ENCODE data around the gene OLFM3.

OLFM3 gene

GRCh38 chr1:101996825-101997465 is at the start of gene OLFM3:
Gene OLFM3, minus strand, starts transcription at chr1:101996926.
- no peaks in the 10 kb centered on the region for H3K36me3 ChIP-seq (ENCODE audit: control insufficient read depth, insufficient read depth, low read length, severe bottlenecking)
- peaks cover 15% of the 10 kb centered on the region for H3K27me3 ChIP-seq (replicated peaks; ENCODE audit: control insufficient read depth, insufficient read depth, low read length)
- peak; percentile 39 for DNase-seq (ENCODE audit: low read depth)
- H3K4me1 ChIP-seq (ENCODE audit: control insufficient read depth, insufficient read depth, low read length) = no peaks in the 10 kb centered on the region
- H3K4me3 ChIP-seq (ENCODE audit: low read length) = no peak within 1 kb of the TSS
- no peak within 1 kb of the TSS for H3K9ac ChIP-seq (ENCODE audit: low read length)
- H3K9me3 ChIP-seq (ENCODE audit: control insufficient read depth, low read length) = no peaks in the 10 kb centered on the region

DNA sequence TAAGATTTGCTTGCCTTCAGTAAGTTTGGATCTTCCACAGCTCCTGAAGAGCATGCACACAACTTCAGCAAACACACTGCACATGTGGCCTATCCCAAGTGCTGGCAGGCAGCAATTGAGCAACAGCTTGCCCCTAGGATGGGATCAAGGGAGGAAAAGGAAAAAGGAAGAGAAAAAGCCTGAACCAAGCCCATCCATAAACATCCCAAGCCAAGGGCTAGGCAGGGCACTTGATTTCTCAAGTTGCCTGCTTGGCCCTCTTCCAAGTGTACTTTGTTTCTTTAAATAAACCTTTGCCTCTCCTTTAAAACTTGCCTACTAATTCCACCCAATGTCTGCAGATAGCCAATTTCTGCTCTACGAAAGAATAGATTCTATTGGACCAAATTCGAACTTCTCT is 49.0 kb upstream of the OLFM3 start:
- H3K9me3 ChIP-seq (ENCODE audit: control insufficient read depth, low read length) = no peaks in the 10 kb centered on the region
- DNase-seq (ENCODE audit: low read depth) = no peak

GRCh38 chr1:102032534-102032933 is 35.8 kb upstream of the OLFM3 start:
- H3K4me3 ChIP-seq (ENCODE audit: low read length) = no peak overlapping the region
- no peaks in the 10 kb centered on the region for H3K27me3 ChIP-seq (replicated peaks; ENCODE audit: control insufficient read depth, insufficient read depth, low read length)
- DNase-seq (ENCODE audit: low read depth) = no peak
- no peaks in the 10 kb centered on the region for H3K36me3 ChIP-seq (ENCODE audit: control insufficient read depth, insufficient read depth, low read length, severe bottlenecking)
- no peak overlapping the region for H3K9ac ChIP-seq (ENCODE audit: low read length)
- H3K4me1 ChIP-seq (ENCODE audit: control insufficient read depth, insufficient read depth, low read length) = no peaks in the 10 kb centered on the region
- no peaks in the 10 kb centered on the region for H3K9me3 ChIP-seq (ENCODE audit: control insufficient read depth, low read length)

More for the DNA sequence above, 49.0 kb upstream of the OLFM3 start:
- Histone ChIP-seq H3K4me1 (ENCODE audit: control insufficient read depth, insufficient read depth, low read length) (no peaks in the 10 kb centered on the region), H3K9ac (ENCODE audit: low read length) (no peak overlapping the region), H3K36me3 (ENCODE audit: control insufficient read depth, insufficient read depth, low read length, severe bottlenecking) (no peaks in the 10 kb centered on the region), H3K4me3 (ENCODE audit: low read length) (no peak overlapping the region), H3K27me3 (replicated peaks; ENCODE audit: control insufficient read depth, insufficient read depth, low read length) (no peaks in the 10 kb centered on the region)

- no peak overlapping the region for H3K4me3 ChIP-seq (ENCODE audit: low read length)
- peaks cover 16% of the 10 kb centered on the region for H3K9me3 ChIP-seq (ENCODE audit: control insufficient read depth, low read length)
- no peaks in the 10 kb centered on the region for H3K27me3 ChIP-seq (replicated peaks; ENCODE audit: control insufficient read depth, insufficient read depth, low read length)
- no peak for DNase-seq (ENCODE audit: low read depth)
- H3K9ac ChIP-seq (ENCODE audit: low read length) = no peak overlapping the region
- H3K36me3 ChIP-seq (ENCODE audit: control insufficient read depth, insufficient read depth, low read length, severe bottlenecking) = no peaks in the 10 kb centered on the region
- H3K4me1 ChIP-seq (ENCODE audit: control insufficient read depth, insufficient read depth, low read length) = no peaks in the 10 kb centered on the region
Measured at GRCh38 chr1:102019530-102019929, 22.8 kb upstream of the OLFM3 start.

GRCh38 chr1:102015728-102016127 is 19.0 kb upstream of the OLFM3 start:
- no peak for DNase-seq (ENCODE audit: low read depth)
- Histone ChIP-seq H3K9ac (ENCODE audit: low read length) (no peak overlapping the region), H3K36me3 (ENCODE audit: control insufficient read depth, insufficient read depth, low read length, severe bottlenecking) (no peaks in the 10 kb centered on the region), H3K4me3 (ENCODE audit: low read length) (no peak overlapping the region), H3K27me3 (replicated peaks; ENCODE audit: control insufficient read depth, insufficient read depth, low read length) (no peaks in the 10 kb centered on the region), H3K9me3 (ENCODE audit: control insufficient read depth, low read length) (no peaks in the 10 kb centered on the region), H3K4me1 (ENCODE audit: control insufficient read depth, insufficient read depth, low read length) (no peaks in the 10 kb centered on the region)

DNA sequence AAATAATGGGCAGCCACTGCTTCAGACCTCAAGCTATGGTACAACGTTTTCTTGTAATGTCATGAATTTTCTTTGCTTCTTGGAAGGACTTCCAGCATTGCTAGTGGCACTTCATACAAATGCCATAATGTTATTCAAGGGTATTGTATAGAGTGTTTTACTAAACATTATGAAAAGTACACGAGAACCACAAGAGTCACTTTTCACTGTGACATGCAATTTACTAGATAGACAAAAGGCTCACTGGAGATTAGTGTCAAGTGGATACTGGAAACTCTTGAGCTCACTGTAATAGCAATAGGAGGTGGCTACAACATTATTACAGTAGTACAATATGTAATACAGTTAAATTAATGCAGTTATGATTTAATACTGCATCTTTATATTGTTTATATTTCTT is 5.3 kb upstream of the OLFM3 start:
- DNase-seq (ENCODE audit: low read depth) = no peak
- Histone ChIP-seq H3K36me3 (ENCODE audit: control insufficient read depth, insufficient read depth, low read length, severe bottlenecking) (no peaks in the 10 kb centered on the region), H3K4me1 (ENCODE audit: control insufficient read depth, insufficient read depth, low read length) (no peaks in the 10 kb centered on the region), H3K4me3 (ENCODE audit: low read length) (no peak overlapping the region), H3K9ac (ENCODE audit: low read length) (no peak overlapping the region), H3K27me3 (replicated peaks; ENCODE audit: control insufficient read depth, insufficient read depth, low read length) (peaks cover 3% of the 10 kb centered on the region), H3K9me3 (ENCODE audit: control insufficient read depth, low read length) (no peaks in the 10 kb centered on the region)

DNA sequence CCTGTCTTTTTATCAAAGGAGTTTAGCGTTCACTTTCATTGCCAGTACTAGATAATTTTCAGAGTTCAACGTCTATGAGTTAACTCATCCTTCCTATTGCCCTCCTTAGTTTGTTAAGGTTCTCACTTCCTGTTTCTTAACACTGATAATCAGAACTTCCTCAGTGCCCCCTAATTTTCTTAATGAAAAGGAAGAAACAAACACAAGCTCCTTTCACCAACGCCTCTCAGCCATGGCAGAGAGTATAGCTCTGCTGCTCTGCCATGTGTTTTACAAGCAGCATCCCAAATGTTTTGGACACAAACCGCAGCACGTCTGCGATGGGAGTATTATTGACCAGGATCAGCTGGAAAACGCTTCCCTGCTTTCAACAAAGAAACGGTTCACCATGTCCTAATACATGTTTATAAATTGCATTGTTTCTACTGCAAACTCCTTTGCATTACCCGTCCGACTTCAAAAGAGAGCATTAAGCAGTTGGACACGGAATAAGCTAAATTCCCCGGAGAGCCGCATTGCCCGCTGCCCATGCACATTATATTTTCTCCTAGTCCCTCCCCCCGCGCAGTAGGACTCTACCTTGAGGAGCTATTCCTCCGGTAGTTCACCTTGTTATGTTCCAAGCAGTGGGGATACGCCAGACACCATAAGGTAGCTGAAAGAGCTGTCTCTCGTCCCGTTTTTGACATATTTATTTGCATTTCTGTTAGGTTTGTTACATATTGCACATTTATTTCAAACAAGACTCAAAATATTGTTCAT is 561 bp downstream of the OLFM3 start:
- DNase-seq (ENCODE audit: low read depth) = no peak
- Histone ChIP-seq H3K9ac (ENCODE audit: low read length) (no peak overlapping the region), H3K4me3 (ENCODE audit: low read length) (no peak overlapping the region), H3K36me3 (ENCODE audit: control insufficient read depth, insufficient read depth, low read length, severe bottlenecking) (no peaks in the 10 kb centered on the region), H3K9me3 (ENCODE audit: control insufficient read depth, low read length) (no peaks in the 10 kb centered on the region), H3K4me1 (ENCODE audit: control insufficient read depth, insufficient read depth, low read length) (no peaks in the 10 kb centered on the region), H3K27me3 (replicated peaks; ENCODE audit: control insufficient read depth, insufficient read depth, low read length) (peaks cover 15% of the 10 kb centered on the region)

DNA sequence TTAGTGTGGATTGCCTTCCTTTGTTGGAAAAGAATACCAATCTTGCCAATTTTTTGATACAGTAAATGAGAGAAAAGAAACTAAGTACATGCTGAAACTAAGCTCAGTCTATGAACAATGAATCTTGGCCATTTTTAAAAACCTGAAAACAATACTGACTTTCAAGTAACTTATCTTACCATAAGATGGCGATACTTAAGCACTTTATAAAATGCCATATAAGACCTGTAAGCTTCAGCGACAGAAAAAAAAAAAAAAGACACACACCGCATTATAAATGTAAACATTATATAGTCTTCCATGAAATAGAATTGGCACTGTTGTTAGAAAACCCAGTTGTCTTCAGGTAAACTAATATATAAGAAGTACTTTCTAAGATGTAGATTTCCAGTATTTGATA is 3.0 kb downstream of the OLFM3 start:
- no peak overlapping the region for H3K4me3 ChIP-seq (ENCODE audit: low read length)
- no peaks in the 10 kb centered on the region for H3K36me3 ChIP-seq (ENCODE audit: control insufficient read depth, insufficient read depth, low read length, severe bottlenecking)
- peak; percentile 3 for DNase-seq (ENCODE audit: low read depth)
- no peaks in the 10 kb centered on the region for H3K9me3 ChIP-seq (ENCODE audit: control insufficient read depth, low read length)
- H3K4me1 ChIP-seq (ENCODE audit: control insufficient read depth, insufficient read depth, low read length) = no peaks in the 10 kb centered on the region
- H3K27me3 ChIP-seq (replicated peaks; ENCODE audit: control insufficient read depth, insufficient read depth, low read length) = peaks cover 15% of the 10 kb centered on the region
- no peak overlapping the region for H3K9ac ChIP-seq (ENCODE audit: low read length)

DNA sequence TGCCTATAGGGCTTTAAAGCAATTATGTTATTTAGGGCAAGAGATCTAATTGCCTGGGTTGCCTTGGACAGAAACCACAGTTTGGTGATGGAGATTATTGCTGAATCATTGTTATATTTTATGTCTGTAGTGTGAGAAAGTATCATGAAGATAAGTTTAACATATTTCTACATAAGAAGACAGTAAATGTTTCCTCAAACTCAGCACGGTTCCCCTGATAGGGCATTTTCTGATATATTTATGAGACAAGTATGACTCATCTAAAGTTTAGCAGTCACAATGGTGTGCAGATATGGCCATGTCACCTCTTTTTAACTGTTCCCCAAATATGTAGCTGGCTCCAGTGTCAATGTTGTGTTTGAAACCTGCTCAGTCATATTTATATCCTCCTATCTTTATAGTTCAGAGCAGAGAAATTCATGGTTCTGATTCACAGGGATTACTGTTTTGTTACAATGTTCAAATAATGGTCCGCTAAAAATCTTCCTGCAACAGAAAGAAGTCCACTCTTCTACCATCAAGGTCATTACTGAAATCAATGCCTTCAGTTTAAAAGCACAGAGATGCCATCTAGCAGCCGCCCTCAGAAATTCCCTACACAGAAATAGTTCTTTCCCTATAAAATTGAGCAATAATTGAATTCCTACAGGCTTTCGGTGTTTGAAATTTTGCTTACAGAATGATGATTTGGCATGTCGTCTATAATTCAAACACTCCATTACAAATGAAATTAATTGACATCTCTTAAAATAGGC is 3.7 kb downstream of the OLFM3 start:
- DNase-seq (ENCODE audit: low read depth) = no peak
- Histone ChIP-seq H3K9me3 (ENCODE audit: control insufficient read depth, low read length) (no peaks in the 10 kb centered on the region), H3K4me1 (ENCODE audit: control insufficient read depth, insufficient read depth, low read length) (no peaks in the 10 kb centered on the region), H3K4me3 (ENCODE audit: low read length) (no peak overlapping the region), H3K36me3 (ENCODE audit: control insufficient read depth, insufficient read depth, low read length, severe bottlenecking) (no peaks in the 10 kb centered on the region), H3K9ac (ENCODE audit: low read length) (no peak overlapping the region), H3K27me3 (replicated peaks; ENCODE audit: control insufficient read depth, insufficient read depth, low read length) (peaks cover 15% of the 10 kb centered on the region)

GRCh38 chr1:101980974-101981373 is 15.8 kb downstream of the OLFM3 start:
- DNase-seq (ENCODE audit: low read depth) = no peak
- H3K4me1 ChIP-seq (ENCODE audit: control insufficient read depth, insufficient read depth, low read length) = no peaks in the 10 kb centered on the region
- no peaks in the 10 kb centered on the region for H3K9me3 ChIP-seq (ENCODE audit: control insufficient read depth, low read length)
- peak overlapping the region; percentile 45 for H3K4me3 ChIP-seq (ENCODE audit: low read length)
- H3K27me3 ChIP-seq (replicated peaks; ENCODE audit: control insufficient read depth, insufficient read depth, low read length) = no peaks in the 10 kb centered on the region
- H3K9ac ChIP-seq (ENCODE audit: low read length) = no peak overlapping the region
- no peaks in the 10 kb centered on the region for H3K36me3 ChIP-seq (ENCODE audit: control insufficient read depth, insufficient read depth, low read length, severe bottlenecking)

DNA sequence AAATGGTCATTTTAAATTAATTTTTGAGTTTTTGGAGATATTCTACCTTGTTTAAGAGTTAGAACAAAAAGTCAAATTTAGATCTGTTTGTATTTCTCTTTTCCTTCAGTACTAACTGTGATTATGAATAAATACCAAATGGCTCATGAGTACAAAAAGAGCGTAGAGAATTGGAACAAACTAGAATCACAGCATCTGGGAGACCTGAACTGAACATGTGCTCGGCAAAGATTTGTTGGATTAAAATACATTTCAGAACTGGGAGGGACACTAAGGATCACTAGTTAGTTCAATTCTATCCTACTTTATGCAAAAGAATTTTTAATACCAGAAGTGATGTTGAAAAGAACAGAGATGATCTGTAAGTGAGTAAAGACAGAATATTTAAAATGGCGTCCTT is 19.5 kb downstream of the OLFM3 start:
- DNase-seq (ENCODE audit: low read depth) = no peak
- Histone ChIP-seq H3K4me1 (ENCODE audit: control insufficient read depth, insufficient read depth, low read length) (no peaks in the 10 kb centered on the region), H3K27me3 (replicated peaks; ENCODE audit: control insufficient read depth, insufficient read depth, low read length) (no peaks in the 10 kb centered on the region), H3K9ac (ENCODE audit: low read length) (no peak overlapping the region), H3K36me3 (ENCODE audit: control insufficient read depth, insufficient read depth, low read length, severe bottlenecking) (no peaks in the 10 kb centered on the region), H3K4me3 (ENCODE audit: low read length) (no peak overlapping the region), H3K9me3 (ENCODE audit: control insufficient read depth, low read length) (no peaks in the 10 kb centered on the region)

All from adipocyte (in vitro differentiated cells).